Adrenal gland (tissue), 5 donors: ENCODE data around the gene SMAD3.

Experiments
- CTCF ChIP-seq, 6 experiments: fragments of 450-650 bp in 4 of 6; fragments of 200-600 bp in 2 of 6; sonication (generic) in 1 of 6; IDR thresholded peaks; 1 replicate in 5 of 6; 2 replicates in 1 of 6; pipeline versions ENCODE4 v1.5.1 to v1.8.0; 2016 to 2021; ENCODE audit warnings: antibody characterized with exemption in 6 of 6, mild to moderate bottlenecking in 2 of 6, moderate library complexity in 1 of 6
- POLR2A ChIP-seq, 2 donors: fragments of 450-650 bp; IDR thresholded peaks; one replicate each; pipeline ENCODE4 v1.6.1; 2017; ENCODE audit warnings: antibody characterized with exemption in 2 of 2, mild to moderate bottlenecking in 2 of 2, moderate library complexity in 1 of 2
- donor health status: DM: no; HTN: no; CAD: no.

DNA sequence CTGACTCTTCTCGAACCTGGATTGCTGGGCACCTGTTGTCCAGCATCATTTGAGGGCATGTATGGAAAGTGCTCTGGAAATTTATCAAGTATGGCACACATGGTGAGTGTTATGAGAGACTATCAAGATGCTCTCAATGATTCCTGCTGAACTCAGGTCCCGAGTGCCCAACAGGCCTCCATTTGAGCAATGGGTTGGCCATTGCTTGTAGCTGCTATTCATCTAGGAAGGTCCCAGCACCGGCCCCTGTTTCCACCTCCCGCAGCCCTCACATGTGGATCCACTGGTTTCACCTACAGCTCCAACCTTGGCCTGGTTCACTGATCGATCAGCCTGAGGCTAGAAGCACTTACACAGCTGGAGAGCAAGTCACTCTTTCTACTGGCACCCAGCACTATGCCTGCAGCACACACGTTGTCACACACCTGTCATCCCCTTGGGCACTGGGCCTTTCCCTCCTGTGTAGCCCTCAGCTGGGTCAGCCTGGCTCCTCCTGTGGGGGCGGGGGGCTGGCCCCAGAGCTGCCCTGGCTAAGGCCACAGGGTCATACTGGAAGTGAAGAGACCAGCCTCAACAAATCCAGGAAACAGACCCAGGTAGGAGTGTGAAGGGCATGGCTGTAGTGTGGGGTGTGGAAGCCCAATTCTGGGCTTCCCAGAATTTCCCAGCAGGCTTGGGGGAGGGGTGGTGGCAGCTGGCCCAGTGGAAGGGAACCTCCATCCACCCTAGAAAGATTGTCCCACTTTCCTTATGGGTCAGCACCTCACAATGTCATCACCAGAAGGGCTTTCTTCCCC is 41.7 kb upstream of the SMAD3 start:
- TF ChIP-seq POLR2A (IDR thresholded peaks at IDR 0.05) (no peak), CTCF (IDR thresholded peaks at IDR 0.05) (no peak)
